Hepatocyte (in vitro differentiated cells): ENCODE results near the gene MTCH1. TPM values are rescaled to one million over a fixed set of nuclear protein-coding genes. Genes with fewer than 3 reads are reported as not detected.

Source experiments
- DNase-seq: peaks from one replicate; pipeline ENCODE4 v3.0.0-alpha.2; 2016; ENCODE audit warnings: low spot score
- H2AFZ ChIP-seq: fragments of 200-600 bp; sonication (generic); 2 replicates; pipeline ENCODE4 v1.6.0; 2016; ENCODE audit warnings: antibody characterized with exemption, mild to moderate bottlenecking
- H3K27ac ChIP-seq: fragments of 200-600 bp; sonication (generic); 2 replicates; pipeline ENCODE4 v1.5.1; 2016; ENCODE audit warnings: mild to moderate bottlenecking
- H3K27me3 ChIP-seq: fragments of 200-600 bp; sonication (generic); 2 replicates; pipeline ENCODE4 v1.6.1; 2016
- H3K36me3 ChIP-seq: fragments of 200-600 bp; sonication (generic); replicated peaks from 2 replicates; pipeline ENCODE4 v1.5.1; 2016; ENCODE audit warnings: low read depth; ENCODE audit not compliant: insufficient read depth
- H3K4me1 ChIP-seq: fragments of 200-600 bp; sonication (generic); 2 replicates; pipeline ENCODE4 v1.5.1; 2016; ENCODE audit warnings: mild to moderate bottlenecking, moderate library complexity; ENCODE audit not compliant: insufficient read depth
- H3K4me2 ChIP-seq: fragments of 200-600 bp; sonication (generic); 2 replicates; pipeline ENCODE4 v1.6.0; 2016
- H3K4me3 ChIP-seq: fragments of 200-600 bp; sonication (generic); 2 replicates; pipeline ENCODE4 v1.5.1; 2016; ENCODE audit warnings: mild to moderate bottlenecking
- H3K79me2 ChIP-seq: fragments of 200-600 bp; sonication (generic); 2 replicates; pipeline ENCODE4 v1.6.0; 2017; ENCODE audit warnings: mild to moderate bottlenecking
- H3K9me2 ChIP-seq: fragments of 200-600 bp; sonication (generic); replicated peaks from 2 replicates; pipeline ENCODE4 v1.6.0; 2017; ENCODE audit warnings: mild to moderate bottlenecking; ENCODE audit not compliant: insufficient read depth
- H3K9me3 ChIP-seq: fragments of 200-600 bp; sonication (generic); 2 replicates; pipeline ENCODE4 v1.5.1; 2016; ENCODE audit warnings: low read depth, mild to moderate bottlenecking
- H4K20me1 ChIP-seq: fragments of 200-600 bp; sonication (generic); 2 replicates; pipeline ENCODE4 v1.6.0; 2016; ENCODE audit warnings: mild to moderate bottlenecking; ENCODE audit not compliant: insufficient read depth, poor library complexity, severe bottlenecking
- CTCF ChIP-seq: fragments of 200-600 bp; sonication (generic); IDR thresholded peaks from 2 replicates; pipeline ENCODE4 v1.5.1; 2016; ENCODE audit warnings: antibody characterized with exemption, mild to moderate bottlenecking; ENCODE audit not compliant: poor library complexity
- EZH2 ChIP-seq: fragments of 200-600 bp; sonication (generic); IDR thresholded peaks from 2 replicates; pipeline ENCODE4 v1.6.1; 2016; ENCODE audit warnings: antibody characterized with exemption, mild to moderate bottlenecking, borderline replicate concordance
- EZH2phosphoT487 ChIP-seq: fragments of 200-600 bp; sonication (generic); IDR thresholded peaks from one replicate; pipeline ENCODE4 v1.6.1; 2018; ENCODE audit warnings: antibody characterized with exemption, mild to moderate bottlenecking, low read depth, moderate library complexity; ENCODE audit not compliant: unreplicated experiment, severe bottlenecking
- WGBS: methylation state at CpG from one replicate; pipeline ENCODE4 v1.1.6; 2016; ENCODE audit warnings: low lambda C conversion rate; ENCODE audit errors: missing lambda C conversion rate; 5-methylcytosine and 5-hydroxymethylcytosine counted together
- polyA plus RNA-seq: library from polyadenylated mRNA; unstranded; fragments of >200 nt; fragmentation: Nextera tagmentation; extraction: Ambion mirVana; gene quantifications from 2 replicates; pipeline ENCODE4 v1.2.1, GENCODE V29; 2016
- total RNA-seq: library from RNA; depleted of rRNA; stranded (reverse); fragments of >200 nt; gene quantifications from 2 replicates; pipeline ENCODE4 v1.2.3, GENCODE V29; 2014

MTCH1 gene
- total and polyA plus RNA-seq, 2 experiments from 2014 or later: 203 to 395 TPM

- WGBS: 93% methylated on average over 7 of the region's 7 CpGs
- H3K4me1 ChIP-seq: no peaks in the 10 kb centered on the region
- TF ChIP-seq EZH2phosphoT487 (no peak), CTCF (no peak), EZH2 (no peak)
- H3K4me3 ChIP-seq: no peak overlapping the region
- no peak overlapping the region for H3K4me2 ChIP-seq
- H4K20me1 ChIP-seq: peaks cover 11% of the 10 kb centered on the region
- H3K9me2 ChIP-seq: no peaks in the 10 kb centered on the region
- peaks cover 7% of the 10 kb centered on the region for H3K36me3 ChIP-seq
- H3K9me3 ChIP-seq: no peaks in the 10 kb centered on the region
- H3K27me3 ChIP-seq: no peaks in the 10 kb centered on the region
- H3K79me2 ChIP-seq: peaks cover 15% of the 10 kb centered on the region
- no peak overlapping the region for H3K27ac ChIP-seq
- no peak overlapping the region for H2AFZ ChIP-seq
- no peak for DNase-seq
These were observed 10.6 kb downstream of the MTCH1 start for GRCh38 chr6:36975231-36976006.

- no peak overlapping the region for H3K4me3 ChIP-seq
- no peak overlapping the region for H2AFZ ChIP-seq
- no peaks in the 10 kb centered on the region for H3K27me3 ChIP-seq
- DNase-seq: no peak
- no peak overlapping the region for H3K4me2 ChIP-seq
- H3K9me2 ChIP-seq: no peaks in the 10 kb centered on the region
- no peaks in the 10 kb centered on the region for H3K79me2 ChIP-seq
- no peaks in the 10 kb centered on the region for H3K4me1 ChIP-seq
- H3K27ac ChIP-seq: no peak overlapping the region
- H3K36me3 ChIP-seq: peaks cover 7% of the 10 kb centered on the region
- TF ChIP-seq CTCF (no peak), EZH2phosphoT487 (no peak), EZH2 (no peak)
- no peaks in the 10 kb centered on the region for H4K20me1 ChIP-seq
- 87% methylated on average over 4 of the region's 4 CpGs for WGBS
- H3K9me3 ChIP-seq: no peaks in the 10 kb centered on the region
These were observed 12.3 kb downstream of the MTCH1 start for GRCh38 chr6:36973647-36974046.

GRCh38 chr6:36973190-36973589, 12.8 kb downstream of the MTCH1 start:
- WGBS: 95% methylated on average over 1 of the region's 1 CpG
- H3K36me3 ChIP-seq: peaks cover 7% of the 10 kb centered on the region
- H3K27me3 ChIP-seq: no peaks in the 10 kb centered on the region
- no peaks in the 10 kb centered on the region for H3K79me2 ChIP-seq
- H4K20me1 ChIP-seq: no peaks in the 10 kb centered on the region
- H3K4me2 ChIP-seq: no peak overlapping the region
- no peak for DNase-seq
- no peaks in the 10 kb centered on the region for H3K9me2 ChIP-seq
- H3K9me3 ChIP-seq: no peaks in the 10 kb centered on the region
- H3K4me3 ChIP-seq: no peak overlapping the region
- H2AFZ ChIP-seq: no peak overlapping the region
- TF ChIP-seq EZH2phosphoT487: no peak
- no peak for TF ChIP-seq EZH2
- TF ChIP-seq CTCF: no peak
- no peaks in the 10 kb centered on the region for H3K4me1 ChIP-seq
- H3K27ac ChIP-seq: no peak overlapping the region
